Sigmoid colon (tissue), 7 donors: ENCODE results near the gene REM2. TPM values are rescaled to one million over a fixed set of nuclear protein-coding genes. Genes with fewer than 3 reads are reported as not detected.

ENCODE experiments used
- DNase-seq: peaks from one replicate; pipeline ENCODE4 v3.0.0-alpha.2; 2019
- H3K27ac ChIP-seq, 4 donors: fragments of 200-600 bp; sonication (generic); one replicate each; pipeline ENCODE4 v1.5.1; 2016 to 2019; ENCODE audit warnings: mild to moderate bottlenecking in 1 of 4
- H3K27me3 ChIP-seq, 3 donors: fragments of 200-600 bp; sonication (generic); one replicate each; pipeline ENCODE4 v1.5.1; 2019; ENCODE audit warnings: mild to moderate bottlenecking in 1 of 3
- H3K36me3 ChIP-seq, 4 donors: fragments of 200-600 bp; sonication (generic); one replicate each; pipeline ENCODE4 v1.5.1; 2016 to 2019
- H3K4me1 ChIP-seq, 4 donors: fragments of 200-600 bp; sonication (generic); one replicate each; pipeline ENCODE4 v1.5.1; 2017 to 2019
- H3K4me3 ChIP-seq, 4 donors: fragments of 200-600 bp; sonication (generic); one replicate each; pipeline ENCODE4 v1.5.1; 2017 to 2019; ENCODE audit warnings: mild to moderate bottlenecking in 2 of 4, moderate library complexity in 1 of 4
- H3K9me3 ChIP-seq, 4 donors: fragments of 200-600 bp in 3 of 4; sonication (generic) in 3 of 4; one replicate each; pipeline versions ENCODE4 v1.5.1 to v1.6.1; 2013 to 2019
- EP300 ChIP-seq, 4 donors: sonication (generic); formaldehyde crosslinking; IDR thresholded peaks; one replicate each; pipeline ENCODE4 v1.6.1; 2017; ENCODE audit warnings: antibody characterized with exemption in 4 of 4
- POLR2A ChIP-seq, 2 donors: fragments of 450-650 bp; IDR thresholded peaks; one replicate each; pipeline ENCODE4 v1.6.1; 2016; ENCODE audit warnings: antibody characterized with exemption in 2 of 2, mild to moderate bottlenecking in 2 of 2, moderate library complexity in 2 of 2
- POLR2AphosphoS5 ChIP-seq, 4 donors: sonication (generic); formaldehyde crosslinking; IDR thresholded peaks; one replicate each; pipeline ENCODE4 v1.6.1; 2017; ENCODE audit warnings: antibody characterized with exemption in 4 of 4
- WGBS, 2 donors: extraction: QIAGEN DNeasy Blood & Tissue Kit; methylation state at CpG; one replicate each; pipeline ENCODE4 v1.1.7; 2013; 5-methylcytosine and 5-hydroxymethylcytosine counted together
- intact Hi-C: fragments of 100-400 bp; cut with DNase I; formaldehyde crosslinking; loops from one replicate; pipeline ENCODE4 v1.15.1; 2023
- polyA plus RNA-seq, 3 donors: library from polyadenylated mRNA; stranded (reverse); fragments of 200-250 nt; gene quantifications; one replicate each; pipeline ENCODE4 v1.2.3, GENCODE V29; 2013
- small RNA-seq, 3 donors: library from RNA; depleted of rRNA; stranded (forward); fragments of <200 nt; gene quantifications; one replicate each; pipeline ENCODE3, GENCODE V24; 2016
- total RNA-seq, 4 donors: library from RNA; depleted of rRNA; stranded (reverse); fragments of >200 nt; gene quantifications; one replicate each; pipeline ENCODE4 v1.1.0, GENCODE V29; 2016
- TF ChIP-seq, protein P1 (sequence below), 4 experiments: fragments of 450-650 bp in 3 of 4; fragments of 200-600 bp in 1 of 4; IDR thresholded peaks; one replicate each; pipeline ENCODE4 v1.5.1; 2016 to 2019; ENCODE audit warnings: antibody characterized with exemption in 4 of 4, mild to moderate bottlenecking in 3 of 4, moderate library complexity in 2 of 4
- donor health status: healthy with polysubstance abuse.
- donor health status: Bipolar disorder and iron deficiency.
- donor health status: healthy.

Gene REM2
- total and polyA plus RNA-seq, 7 donors = 0.60 to 1.4 (median 0.81) TPM; not detected in 2

GRCh38 chr14:22929104-22929960 lies 46.3 kb downstream of the REM2 start, which contains the start of gene PRMT5:
Gene PRMT5 (minus strand): TSS chr14:22929376. CDS start chr14:22929361, 15 bp downstream.
- H3K4me3 ChIP-seq = peak within 1 kb of the TSS; percentile 75 to 91 (median 83)
- WGBS, 2 donors = 0% methylated on average over 51 of the region's 51 CpGs

DNA sequence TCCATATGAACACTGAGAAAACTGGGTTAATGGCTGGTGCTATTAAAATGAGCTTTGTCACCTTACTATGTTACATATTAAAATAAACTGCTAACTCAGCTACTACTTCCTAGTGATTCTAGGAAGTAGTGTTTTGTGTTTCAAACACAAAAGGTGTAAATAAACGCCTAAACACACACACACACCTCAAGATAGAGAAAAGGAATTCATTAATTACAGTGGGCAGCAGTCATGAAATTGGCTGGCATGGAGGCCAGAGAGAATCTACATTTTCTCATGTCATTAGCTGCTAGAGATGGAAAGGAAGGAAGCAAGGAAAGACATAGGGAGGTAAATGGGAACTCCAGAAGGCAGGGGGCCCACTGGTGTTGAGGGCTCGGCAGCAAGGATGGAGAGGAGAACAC lies 46.9 kb downstream of the REM2 start:
- WGBS, 2 donors = 4% methylated on average over 2 of the region's 2 CpGs
- DNase-seq = no peak
- intact Hi-C loops = loop anchor here (2.0 to 10.0 kb wide), 3 partner anchors 27 to 375 kb away; partner anchors contain the start of genes AJUBA, BCL2L2, HAUS4 and PPP1R3E
- Histone ChIP-seq H3K4me3 (peak overlapping the region; percentile 23 to 90 (median 76)), H3K9me3 (no peaks in the 10 kb centered on the region), H3K36me3 (peaks cover under 1 to 20% (median 8%) of the 10 kb centered on the region in 4 donors), H3K27ac (peak overlapping the region; percentile 87 to 97 (median 94)), H3K4me1 (peaks cover 0 to 21% (median 16%) of the 10 kb centered on the region in 4 donors), H3K27me3 (no peaks in the 10 kb centered on the region)
- TF ChIP-seq POLR2A (IDR thresholded peaks at IDR 0.05) (no peak), POLR2AphosphoS5 (IDR thresholded peaks at IDR 0.05) (no peak), EP300 (IDR thresholded peaks at IDR 0.05) (no peak)
- TF ChIP-seq, protein P1, sequence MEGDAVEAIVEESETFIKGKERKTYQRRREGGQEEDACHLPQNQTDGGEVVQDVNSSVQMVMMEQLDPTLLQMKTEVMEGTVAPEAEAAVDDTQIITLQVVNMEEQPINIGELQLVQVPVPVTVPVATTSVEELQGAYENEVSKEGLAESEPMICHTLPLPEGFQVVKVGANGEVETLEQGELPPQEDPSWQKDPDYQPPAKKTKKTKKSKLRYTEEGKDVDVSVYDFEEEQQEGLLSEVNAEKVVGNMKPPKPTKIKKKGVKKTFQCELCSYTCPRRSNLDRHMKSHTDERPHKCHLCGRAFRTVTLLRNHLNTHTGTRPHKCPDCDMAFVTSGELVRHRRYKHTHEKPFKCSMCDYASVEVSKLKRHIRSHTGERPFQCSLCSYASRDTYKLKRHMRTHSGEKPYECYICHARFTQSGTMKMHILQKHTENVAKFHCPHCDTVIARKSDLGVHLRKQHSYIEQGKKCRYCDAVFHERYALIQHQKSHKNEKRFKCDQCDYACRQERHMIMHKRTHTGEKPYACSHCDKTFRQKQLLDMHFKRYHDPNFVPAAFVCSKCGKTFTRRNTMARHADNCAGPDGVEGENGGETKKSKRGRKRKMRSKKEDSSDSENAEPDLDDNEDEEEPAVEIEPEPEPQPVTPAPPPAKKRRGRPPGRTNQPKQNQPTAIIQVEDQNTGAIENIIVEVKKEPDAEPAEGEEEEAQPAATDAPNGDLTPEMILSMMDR (IDR thresholded peaks at IDR 0.05) = no peak

More at GRCh38 chr14:22929104-22929960, 46.3 kb downstream of the REM2 start, which contains the start of gene PRMT5:
- H3K27ac ChIP-seq = peak within 1 kb of the TSS; percentile 87 to 97 (median 94)
- H3K4me1 ChIP-seq = peaks cover 0 to 21% (median 16%) of the 10 kb centered on the region in 4 donors
- peak; percentile 100 for DNase-seq
- TF ChIP-seq POLR2AphosphoS5 (IDR thresholded peaks at IDR 0.05) (peak; percentile 76 to 93 (median 86)), POLR2A (IDR thresholded peaks at IDR 0.05) (peak; percentile 74 to 84), EP300 (IDR thresholded peaks at IDR 0.05) (no peak)
- TF ChIP-seq, protein P1 (IDR thresholded peaks at IDR 0.05) = no peak
- no peaks in the 10 kb centered on the region for H3K9me3 ChIP-seq
- no peaks in the 10 kb centered on the region for H3K27me3 ChIP-seq
- intact Hi-C loops = loop anchor here (2.0 to 10.0 kb wide), 2 partner anchors 53 to 375 kb away; partner anchors contain the start of genes AJUBA, BCL2L2 and PPP1R3E
- peaks cover 6 to 27% (median 13%) of the 10 kb centered on the region in 4 donors for H3K36me3 ChIP-seq

GRCh38 chr14:22932146-22932545 lies 49.1 kb downstream of the REM2 start:
- 35 to 79% methylated on average over 3 of the region's 3 CpGs for WGBS, 2 donors
- Histone ChIP-seq H3K27me3 (no peaks in the 10 kb centered on the region), H3K4me3 (no peak overlapping the region), H3K36me3 (no peaks in the 10 kb centered on the region), H3K27ac (no peak overlapping the region), H3K4me1 (peaks cover 0 to 21% (median 16%) of the 10 kb centered on the region in 4 donors), H3K9me3 (no peaks in the 10 kb centered on the region)
- TF ChIP-seq POLR2A (IDR thresholded peaks at IDR 0.05) (no peak), EP300 (IDR thresholded peaks at IDR 0.05) (no peak), POLR2AphosphoS5 (IDR thresholded peaks at IDR 0.05) (no peak)
- TF ChIP-seq, protein P1 (IDR thresholded peaks at IDR 0.05) = no peak
- no peak for DNase-seq
- intact Hi-C loops = no loop called here

- Histone ChIP-seq H3K27me3 (no peaks in the 10 kb centered on the region), H3K4me3 (no peak overlapping the region), H3K27ac (no peak overlapping the region), H3K4me1 (peaks cover 0 to 5% (median under 1%) of the 10 kb centered on the region in 4 donors), H3K36me3 (no peaks in the 10 kb centered on the region), H3K9me3 (no peaks in the 10 kb centered on the region)
- no peak for DNase-seq
- WGBS, 2 donors = 75 to 91% methylated on average over 1 of the region's 1 CpG
- TF ChIP-seq, protein P1 (IDR thresholded peaks at IDR 0.05) = no peak
- no peak for TF ChIP-seq EP300 (IDR thresholded peaks at IDR 0.05)
- no peak for TF ChIP-seq POLR2AphosphoS5 (IDR thresholded peaks at IDR 0.05)
- TF ChIP-seq POLR2A (IDR thresholded peaks at IDR 0.05) = no peak
- intact Hi-C loops = no loop called here
Measured at GRCh38 chr14:22935156-22935555, 52.1 kb downstream of the REM2 start.

Small RNA genes lying within 50 kb of the gene (small RNA-seq; reads per million reads assigned to genes)
- 0 reads per million in 3 donors for gene RF00019

Other genes with a start within 250 kb of the REM2 start
- gene OR6J1, start 238.9 kb upstream of the REM2 start, total RNA-seq = not detected
- gene OR6J1, start 238.9 kb upstream of the REM2 start, polyA plus RNA-seq = not detected
- gene OXA1L, start 116.5 kb upstream of the REM2 start, total RNA-seq = 100 to 1,000 TPM in 2 of 4 donors, 10 to 100 TPM in 2; 95.2 to 108 (median 102) TPM
- 100 to 1,000 TPM in 1 of 3 donors, 10 to 100 TPM in 2; 85.1 to 113 (median 85.9) TPM for gene OXA1L, start 116.5 kb upstream of the REM2 start, polyA plus RNA-seq
- gene SLC7A7, start 67.8 kb upstream of the REM2 start, total RNA-seq = 10 to 100 TPM; 16.1 to 23.5 (median 16.5) TPM
- 10 to 100 TPM; 15.6 to 22.7 (median 16.4) TPM for gene SLC7A7, start 67.8 kb upstream of the REM2 start, polyA plus RNA-seq
- 100 to 1,000 TPM in 1 of 4 donors, 10 to 100 TPM in 3; 54.6 to 333 (median 58.3) TPM for gene MRPL52, start 53.3 kb upstream of the REM2 start, total RNA-seq
- 100 to 1,000 TPM in 2 of 3 donors, 10 to 100 TPM in 1; 64.3 to 117 (median 105) TPM for gene MRPL52, start 53.3 kb upstream of the REM2 start, polyA plus RNA-seq
- gene MMP14, start 46.6 kb upstream of the REM2 start, total RNA-seq = 100 to 1,000 TPM in 3 of 4 donors, 10 to 100 TPM in 1; 86.6 to 140 (median 115) TPM
- gene MMP14, start 46.6 kb upstream of the REM2 start, polyA plus RNA-seq = 10 to 100 TPM; 21.0 to 85.4 (median 33.5) TPM
- gene LRP10, start 11.5 kb upstream of the REM2 start, total RNA-seq = 100 to 1,000 TPM in 2 of 4 donors, 10 to 100 TPM in 2; 75.3 to 124 (median 95.1) TPM
- 100 to 1,000 TPM in 1 of 3 donors, 10 to 100 TPM in 2; 34.4 to 139 (median 42.6) TPM for gene LRP10, start 11.5 kb upstream of the REM2 start, polyA plus RNA-seq
- gene RBM23, start 35.9 kb downstream of the REM2 start, total RNA-seq = 1,000 to 10,000 TPM in 1 of 4 donors, 100 to 1,000 TPM in 3; 356 to 5,076 (median 594) TPM
- 10 to 100 TPM; 31.8 to 46.5 (median 40.8) TPM for gene RBM23, start 35.9 kb downstream of the REM2 start, polyA plus RNA-seq
- 10 to 100 TPM; 33.3 to 61.7 (median 44.7) TPM for gene PRMT5, start 46.2 kb downstream of the REM2 start, total RNA-seq
- gene PRMT5, start 46.2 kb downstream of the REM2 start, polyA plus RNA-seq = 10 to 100 TPM; 33.3 to 66.7 (median 55.4) TPM
- gene HAUS4, start 73.9 kb downstream of the REM2 start, total RNA-seq = 10 to 100 TPM; 28.1 to 82.6 (median 59.8) TPM
- gene HAUS4, start 73.9 kb downstream of the REM2 start, polyA plus RNA-seq = 10 to 100 TPM; 37.8 to 46.7 (median 44.9) TPM
- gene AJUBA, start 99.3 kb downstream of the REM2 start, total RNA-seq = 1 to 10 TPM; 5.0 to 5.5 (median 5.1) TPM
- gene AJUBA, start 99.3 kb downstream of the REM2 start, polyA plus RNA-seq = 1 to 10 TPM in 2 of 3 donors, under 1 TPM in 1; 0.23 to 7.8 (median 6.0) TPM
- gene C14orf93, start 126.9 kb downstream of the REM2 start, total RNA-seq = 10 to 100 TPM in 3 of 4 donors, 1 to 10 TPM in 1; 8.9 to 19.9 (median 12.9) TPM
- gene C14orf93, start 126.9 kb downstream of the REM2 start, polyA plus RNA-seq = 10 to 100 TPM in 2 of 3 donors, 1 to 10 TPM in 1; 7.4 to 11.9 (median 10.2) TPM
- 100 to 1,000 TPM; 113 to 179 (median 135) TPM for gene PSMB5, start 151.7 kb downstream of the REM2 start, total RNA-seq
- 100 to 1,000 TPM; 132 to 145 (median 141) TPM for gene PSMB5, start 151.7 kb downstream of the REM2 start, polyA plus RNA-seq
- gene PSMB11, start 159.0 kb downstream of the REM2 start, total RNA-seq = under 1 TPM in 1 of 4 donors, not detected in 3; 0.41 TPM
- gene PSMB11, start 159.0 kb downstream of the REM2 start, polyA plus RNA-seq = under 1 TPM in 1 of 3 donors, not detected in 2; 0.06 TPM
- 1 to 10 TPM; 2.0 to 7.5 (median 2.8) TPM for gene CDH24, start 174.3 kb downstream of the REM2 start, total RNA-seq
- 1 to 10 TPM in 1 of 3 donors, under 1 TPM in 2; 0.46 to 5.4 (median 0.60) TPM for gene CDH24, start 174.3 kb downstream of the REM2 start, polyA plus RNA-seq
- gene ACIN1, start 211.9 kb downstream of the REM2 start, total RNA-seq = 100 to 1,000 TPM in 1 of 4 donors, 10 to 100 TPM in 3; 79.9 to 129 (median 93.9) TPM
- 100 to 1,000 TPM in 1 of 3 donors, 10 to 100 TPM in 2; 37.8 to 114 (median 40.9) TPM for gene ACIN1, start 211.9 kb downstream of the REM2 start, polyA plus RNA-seq
- gene C14orf119, start 212.3 kb downstream of the REM2 start, total RNA-seq = 10 to 100 TPM; 22.4 to 38.9 (median 30.1) TPM
- 10 to 100 TPM; 49.2 to 94.3 (median 50.0) TPM for gene C14orf119, start 212.3 kb downstream of the REM2 start, polyA plus RNA-seq
- under 1 TPM in 1 of 4 donors, not detected in 3; 0.27 TPM for gene CIROP, start 221.8 kb downstream of the REM2 start, total RNA-seq
- not detected for gene CIROP, start 221.8 kb downstream of the REM2 start, polyA plus RNA-seq
- under 1 TPM in 1 of 4 donors, not detected in 3; 0.68 TPM for gene CEBPE, start 236.0 kb downstream of the REM2 start, total RNA-seq
- gene CEBPE, start 236.0 kb downstream of the REM2 start, polyA plus RNA-seq = under 1 TPM in 1 of 3 donors, not detected in 2; 0.28 TPM